ENCODE measurements around the gene SNUPN. TPM values are rescaled to one million over a fixed set of nuclear protein-coding genes. Genes with fewer than 3 reads are reported as not detected.
"Not testable (repeated sequence)": the region's sequence is repeated elsewhere in the genome, so short reads cannot be mapped to it uniquely, and the experiment has no call there.

The SNUPN gene
- total and polyA plus RNA-seq, 2 donors (not counting 1 experiment from before 2014, with no cell fraction given), result 32.1 to 32.7 TPM

DNA sequence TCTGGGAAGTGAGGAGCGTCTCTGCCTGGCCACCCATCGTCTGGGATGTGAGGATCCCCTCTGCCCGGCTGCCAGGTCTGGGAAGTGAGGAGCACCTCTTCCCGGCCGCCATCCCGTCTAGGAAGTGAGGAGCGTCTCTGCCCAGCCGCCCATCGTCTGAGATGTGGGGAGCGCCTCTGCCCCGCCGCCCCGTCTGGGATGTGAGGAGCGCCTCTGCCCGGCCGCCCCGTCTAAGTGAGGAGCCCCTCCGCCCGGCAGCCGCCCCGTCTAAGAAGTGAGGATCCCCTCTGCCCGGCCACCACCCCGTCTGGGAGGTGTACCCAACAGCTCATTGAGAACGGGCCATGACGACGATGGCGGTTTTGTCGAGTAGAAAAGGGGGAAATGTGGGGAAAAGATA lies 66.6 kb downstream of the SNUPN start:
- peaks cover 19% of the 10 kb centered on the region for H3K79me2 ChIP-seq (ENCODE audit: control insufficient read depth, insufficient read depth, low read length)
- not testable (repeated sequence) for H3K27me3 ChIP-seq (ENCODE audit: control insufficient read depth, insufficient read depth, low read length); H3K27ac ChIP-seq (ENCODE audit: insufficient read depth, low read length)

DNA sequence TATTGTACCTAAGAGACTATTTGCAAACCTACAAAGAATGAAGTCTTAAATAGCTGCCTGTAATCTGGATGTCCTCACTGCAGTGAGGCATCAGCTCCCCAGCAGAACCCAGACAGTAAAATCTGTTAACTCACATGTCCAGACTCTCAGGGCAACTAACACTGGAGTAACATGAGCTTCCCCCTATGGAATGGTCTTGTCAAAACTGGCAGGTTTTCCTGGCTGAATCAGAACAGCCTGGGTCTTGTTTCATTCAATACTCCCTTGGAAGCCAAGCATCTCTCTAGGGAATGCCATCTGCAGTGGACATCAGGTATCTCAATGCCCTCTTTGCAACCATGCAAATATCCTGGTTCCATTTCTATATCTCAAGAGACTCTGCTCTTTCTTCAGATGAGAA lies 70.8 kb downstream of the SNUPN start:
- DNase-seq (ENCODE audit: low read depth in 2 of 2), result peak; percentile 66 to 69
- H4K20me1 ChIP-seq (ENCODE audit: control insufficient read depth, extremely low read depth, insufficient read depth, low read length), result no peaks in the 10 kb centered on the region
- no peaks in the 10 kb centered on the region for H3K4me1 ChIP-seq (ENCODE audit: control insufficient read depth, extremely low read depth, insufficient read depth, low read length)
- H3K9ac ChIP-seq (ENCODE audit: insufficient read depth, low read length), result no peak overlapping the region
- H3K4me3 ChIP-seq (replicated peaks in 1 of 4; ENCODE audit: control extremely low read depth in 1 of 4, insufficient read depth in 1 of 4, low read depth in 3 of 4, low read length in 4 of 4), result no peak overlapping the region
- no peak overlapping the region for H3K27ac ChIP-seq (ENCODE audit: insufficient read depth, low read length)
- no peaks in the 10 kb centered on the region for H3K36me3 ChIP-seq (ENCODE audit: control insufficient read depth, insufficient read depth, low read length)
- H3K4me2 ChIP-seq (ENCODE audit: extremely low read depth, insufficient read depth, low read length), result no peak overlapping the region
- no peaks in the 10 kb centered on the region for H3K27me3 ChIP-seq (ENCODE audit: control insufficient read depth, insufficient read depth, low read length)
- TF ChIP-seq, protein P1, sequence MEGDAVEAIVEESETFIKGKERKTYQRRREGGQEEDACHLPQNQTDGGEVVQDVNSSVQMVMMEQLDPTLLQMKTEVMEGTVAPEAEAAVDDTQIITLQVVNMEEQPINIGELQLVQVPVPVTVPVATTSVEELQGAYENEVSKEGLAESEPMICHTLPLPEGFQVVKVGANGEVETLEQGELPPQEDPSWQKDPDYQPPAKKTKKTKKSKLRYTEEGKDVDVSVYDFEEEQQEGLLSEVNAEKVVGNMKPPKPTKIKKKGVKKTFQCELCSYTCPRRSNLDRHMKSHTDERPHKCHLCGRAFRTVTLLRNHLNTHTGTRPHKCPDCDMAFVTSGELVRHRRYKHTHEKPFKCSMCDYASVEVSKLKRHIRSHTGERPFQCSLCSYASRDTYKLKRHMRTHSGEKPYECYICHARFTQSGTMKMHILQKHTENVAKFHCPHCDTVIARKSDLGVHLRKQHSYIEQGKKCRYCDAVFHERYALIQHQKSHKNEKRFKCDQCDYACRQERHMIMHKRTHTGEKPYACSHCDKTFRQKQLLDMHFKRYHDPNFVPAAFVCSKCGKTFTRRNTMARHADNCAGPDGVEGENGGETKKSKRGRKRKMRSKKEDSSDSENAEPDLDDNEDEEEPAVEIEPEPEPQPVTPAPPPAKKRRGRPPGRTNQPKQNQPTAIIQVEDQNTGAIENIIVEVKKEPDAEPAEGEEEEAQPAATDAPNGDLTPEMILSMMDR (conservative IDR thresholded peaks at IDR 0.05 in 1 of 2, IDR thresholded peaks at IDR 0.05 in 1 of 2; ENCODE audit: low read depth in 1 of 2, low read length in 2 of 2), result no peak
- no peak for TF ChIP-seq EZH2 (IDR thresholded peaks at IDR 0.05; ENCODE audit: low read length, missing control alignments)
- H3K79me2 ChIP-seq (ENCODE audit: control insufficient read depth, insufficient read depth, low read length), result peaks cover 19% of the 10 kb centered on the region
- H2AFZ ChIP-seq (ENCODE audit: low read length), result no peak overlapping the region
- no peaks in the 10 kb centered on the region for H3K9me3 ChIP-seq (ENCODE audit: control insufficient read depth, insufficient read depth, low read depth, low read length)

More for the DNA sequence above, 66.6 kb downstream of the SNUPN start:
- H3K9ac ChIP-seq (ENCODE audit: insufficient read depth, low read length); H4K20me1 ChIP-seq (ENCODE audit: control insufficient read depth, extremely low read depth, insufficient read depth, low read length); DNase-seq (ENCODE audit: low read depth in 2 of 2); H3K4me3 ChIP-seq (replicated peaks in 1 of 4; ENCODE audit: control extremely low read depth in 1 of 4, insufficient read depth in 1 of 4, low read depth in 3 of 4, low read length in 4 of 4); H3K9me3 ChIP-seq (ENCODE audit: control insufficient read depth, insufficient read depth, low read depth, low read length); H2AFZ ChIP-seq (ENCODE audit: low read length); H3K4me2 ChIP-seq (ENCODE audit: extremely low read depth, insufficient read depth, low read length); H3K36me3 ChIP-seq (ENCODE audit: control insufficient read depth, insufficient read depth, low read length); H3K4me1 ChIP-seq (ENCODE audit: control insufficient read depth, extremely low read depth, insufficient read depth, low read length): not testable (repeated sequence)

DNA sequence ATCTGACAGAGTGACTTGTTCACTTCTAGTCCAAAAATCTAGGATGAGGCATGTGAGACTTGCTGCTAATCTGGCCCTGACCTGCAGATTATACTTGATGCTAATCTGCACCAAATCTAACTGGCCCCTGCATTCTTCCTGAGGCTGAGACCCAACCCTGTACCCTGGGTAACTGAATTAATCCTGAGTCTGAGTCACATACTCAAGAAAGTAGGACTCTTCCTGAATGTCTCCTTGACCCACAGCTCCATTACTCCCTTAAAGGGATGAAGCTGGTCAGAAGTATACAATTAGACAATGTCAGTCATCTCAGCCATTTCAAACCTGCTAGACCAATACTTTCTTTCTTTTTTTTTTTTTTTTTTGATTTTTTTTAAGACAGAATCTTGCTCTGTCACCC lies 71.9 kb downstream of the SNUPN start:
- H4K20me1 ChIP-seq (ENCODE audit: control insufficient read depth, extremely low read depth, insufficient read depth, low read length), result no peaks in the 10 kb centered on the region
- H2AFZ ChIP-seq (ENCODE audit: low read length), result no peak overlapping the region
- H3K9ac ChIP-seq (ENCODE audit: insufficient read depth, low read length), result no peak overlapping the region
- H3K27ac ChIP-seq (ENCODE audit: insufficient read depth, low read length), result no peak overlapping the region
- H3K4me1 ChIP-seq (ENCODE audit: control insufficient read depth, extremely low read depth, insufficient read depth, low read length), result no peaks in the 10 kb centered on the region
- no peaks in the 10 kb centered on the region for H3K27me3 ChIP-seq (ENCODE audit: control insufficient read depth, insufficient read depth, low read length)
- H3K4me2 ChIP-seq (ENCODE audit: extremely low read depth, insufficient read depth, low read length), result no peak overlapping the region
- DNase-seq (ENCODE audit: low read depth in 2 of 2), result no peak
- H3K36me3 ChIP-seq (ENCODE audit: control insufficient read depth, insufficient read depth, low read length), result no peaks in the 10 kb centered on the region
- no peaks in the 10 kb centered on the region for H3K9me3 ChIP-seq (ENCODE audit: control insufficient read depth, insufficient read depth, low read depth, low read length)
- no peak overlapping the region for H3K4me3 ChIP-seq (replicated peaks in 1 of 4; ENCODE audit: control extremely low read depth in 1 of 4, insufficient read depth in 1 of 4, low read depth in 3 of 4, low read length in 4 of 4)
- peaks cover 23% of the 10 kb centered on the region for H3K79me2 ChIP-seq (ENCODE audit: control insufficient read depth, insufficient read depth, low read length)
- TF ChIP-seq, protein P1 (conservative IDR thresholded peaks at IDR 0.05 in 1 of 2, IDR thresholded peaks at IDR 0.05 in 1 of 2; ENCODE audit: low read depth in 1 of 2, low read length in 2 of 2), result no peak
